NB4 (cell line): ENCODE measurements around the gene KSR1.
"Not testable (repeated sequence)": the region's sequence is repeated elsewhere in the genome, so short reads cannot be mapped to it uniquely, and the experiment has no call there.

Source experiments
- DNase-seq: peaks from one replicate; pipeline ENCODE4 v3.0.0; 2010; ENCODE audit warnings: low read depth
- H3K4me3 ChIP-seq: one replicate; pipeline ENCODE4 v1.5.1; 2011; ENCODE audit warnings: mild to moderate bottlenecking, low read depth, low read length, moderate library complexity
- CTCF ChIP-seq: IDR thresholded peaks from one replicate; pipeline ENCODE4 v1.5.1; 2012; ENCODE audit warnings: low read depth, low read length
- MAX ChIP-seq: IDR thresholded peaks from 2 replicates; pipeline ENCODE4 v1.6.1; 2011; ENCODE audit warnings: low read depth, low read length
- MYC ChIP-seq: IDR thresholded peaks from 2 replicates; pipeline ENCODE4 v1.6.1; 2011; ENCODE audit warnings: low read depth, low read length
- POLR2A ChIP-seq: IDR thresholded peaks from 2 replicates; pipeline ENCODE4 v1.6.1; 2011; ENCODE audit warnings: mild to moderate bottlenecking; ENCODE audit not compliant: insufficient read length; ENCODE audit errors: extremely low read depth

The KSR1 gene

GRCh38 chr17:27420211-27420950 lies 35.9 kb upstream of the KSR1 start:
- H3K4me3 ChIP-seq: no peak overlapping the region
- DNase-seq: no peak
- TF ChIP-seq MAX: no peak
- TF ChIP-seq MYC: no peak
- no peak for TF ChIP-seq CTCF
- no peak for TF ChIP-seq POLR2A

- no peak for DNase-seq
- no peak overlapping the region for H3K4me3 ChIP-seq
- TF ChIP-seq CTCF (no peak), MYC (no peak), POLR2A (no peak), MAX (no peak)
These were observed 35.1 kb upstream of the KSR1 start for GRCh38 chr17:27421111-27421510.

- not testable (repeated sequence) for DNase-seq, H3K4me3 ChIP-seq
These were observed 34.6 kb upstream of the KSR1 start for GRCh38 chr17:27421626-27422025.

GRCh38 chr17:27422601-27423000 lies 33.6 kb upstream of the KSR1 start:
- TF ChIP-seq MAX (no peak), POLR2A (no peak), CTCF (no peak), MYC (no peak)
- no peak for DNase-seq
- no peak overlapping the region for H3K4me3 ChIP-seq

GRCh38 chr17:27423651-27424050 lies 32.6 kb upstream of the KSR1 start:
- H3K4me3 ChIP-seq: no peak overlapping the region
- DNase-seq: no peak
- no peak for TF ChIP-seq MYC
- TF ChIP-seq CTCF: no peak
- TF ChIP-seq POLR2A: no peak
- TF ChIP-seq MAX: no peak

GRCh38 chr17:27424516-27424915 lies 31.7 kb upstream of the KSR1 start:
- no peak for DNase-seq
- TF ChIP-seq MAX (no peak), CTCF (no peak), MYC (no peak), POLR2A (no peak)
- no peak overlapping the region for H3K4me3 ChIP-seq
